ENCODE results near the gene CD164L2.

DNA sequence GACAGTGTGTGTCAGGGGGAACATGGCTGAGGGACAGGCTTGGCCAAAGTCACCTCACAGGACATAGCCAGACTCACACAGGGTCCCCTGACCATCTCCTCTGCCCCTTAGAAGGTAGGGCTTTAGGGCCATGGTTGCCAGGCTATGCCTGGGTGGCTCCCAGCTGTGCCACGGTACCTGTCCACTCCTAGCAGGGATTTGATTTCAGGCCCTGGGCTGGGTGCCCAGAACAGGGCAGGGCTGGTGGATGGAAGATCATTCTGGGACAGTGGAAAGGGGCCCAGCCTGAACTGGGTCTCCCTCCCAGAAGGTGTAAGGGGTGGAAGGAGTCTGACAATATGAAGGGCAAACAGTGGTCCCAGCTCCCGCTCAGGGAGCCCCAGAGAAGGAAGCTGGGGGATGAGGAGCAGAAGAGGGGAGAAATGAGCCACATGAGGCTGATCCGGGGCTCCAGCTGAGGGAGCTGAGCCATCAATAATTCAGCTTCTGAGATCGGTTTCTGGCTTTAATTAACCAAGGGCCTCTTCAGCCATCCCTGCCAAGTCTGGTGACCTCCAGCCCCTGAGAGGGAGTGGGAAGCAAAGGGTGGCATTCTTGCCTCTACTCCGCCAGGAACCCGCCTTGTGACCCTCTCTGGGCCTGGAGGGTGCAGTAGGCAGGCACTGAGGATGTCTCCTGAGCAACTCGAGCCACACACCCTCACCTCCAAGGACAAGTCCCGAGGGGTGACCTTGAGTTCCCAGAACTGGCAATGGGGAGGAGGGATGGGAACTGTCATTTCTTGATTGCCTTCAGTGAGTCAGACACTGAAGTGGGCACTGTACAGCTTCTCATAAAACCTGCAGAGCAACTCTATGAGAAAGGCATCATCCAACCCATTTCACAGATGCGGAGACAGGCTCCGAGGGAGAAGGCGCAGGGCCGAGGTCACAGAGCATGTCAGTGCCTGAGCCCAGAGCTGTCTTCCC lies 2.1 kb downstream of the CD164L2 start:
- TF ChIP-seq EP300 (IDR thresholded peaks at IDR 0.05) (no peak), POLR2AphosphoS5 (IDR thresholded peaks at IDR 0.05) (no peak), CTCF (IDR thresholded peaks at IDR 0.05) (no peak), POLR2A (IDR thresholded peaks at IDR 0.05) (no peak)
